NCI-H1436 treated with DMSO at 0.1 percent for 48 hours (cell line): ENCODE measurements around the gene ETNK2.

Experiments
- DNase-seq: peaks from one replicate; lab custom pipeline; 2025; lab: John Stamatoyannopoulos, UW

The ETNK2 gene

GRCh38 chr1:204176049-204176448, 24.2 kb upstream of the ETNK2 start:
- DNase-seq: no peak

DNA sequence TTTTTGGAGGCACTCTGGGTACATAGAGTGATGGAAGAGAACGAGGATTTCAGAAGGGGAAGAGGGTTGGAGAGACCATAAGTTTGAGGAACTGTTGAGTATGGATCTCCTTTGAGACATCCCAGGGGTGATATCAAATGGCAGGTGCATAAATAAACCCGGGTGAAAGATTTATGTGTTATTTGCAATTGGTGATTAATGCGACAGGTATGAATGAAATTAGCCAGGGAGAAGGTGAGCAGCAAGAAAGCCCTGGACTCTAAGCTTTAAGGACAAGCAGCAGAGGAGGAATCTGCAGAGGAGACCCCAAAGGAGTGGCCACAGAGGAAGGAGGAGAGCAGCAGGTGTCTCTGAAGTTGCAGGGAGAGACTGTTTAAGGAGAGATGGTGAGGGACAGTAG, 23.1 kb upstream of the ETNK2 start:
- DNase-seq: no peak

- no peak for DNase-seq
Measured at GRCh38 chr1:204172404-204173029, 20.7 kb upstream of the ETNK2 start.

DNA sequence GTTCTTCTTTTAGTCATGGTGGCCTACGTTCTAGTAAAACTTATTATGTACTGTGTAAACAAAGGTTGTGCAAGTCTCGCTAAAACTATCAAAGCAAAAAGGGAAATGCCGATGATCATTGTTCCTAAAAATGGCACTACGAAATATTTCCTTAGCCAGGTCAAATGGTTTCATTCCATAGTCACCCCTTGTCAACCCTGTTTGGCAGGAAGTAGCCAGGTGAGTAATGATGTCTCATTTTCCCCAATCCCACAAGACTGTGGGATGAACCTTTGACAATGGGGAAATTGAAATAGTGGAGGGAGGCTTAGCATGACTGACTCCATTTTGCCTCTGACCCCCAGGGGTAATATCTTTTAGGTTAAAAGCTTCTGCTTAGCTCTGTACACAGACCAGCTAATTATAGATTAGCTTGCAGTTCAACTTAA, 19.9 kb upstream of the ETNK2 start:
- no peak for DNase-seq

DNA sequence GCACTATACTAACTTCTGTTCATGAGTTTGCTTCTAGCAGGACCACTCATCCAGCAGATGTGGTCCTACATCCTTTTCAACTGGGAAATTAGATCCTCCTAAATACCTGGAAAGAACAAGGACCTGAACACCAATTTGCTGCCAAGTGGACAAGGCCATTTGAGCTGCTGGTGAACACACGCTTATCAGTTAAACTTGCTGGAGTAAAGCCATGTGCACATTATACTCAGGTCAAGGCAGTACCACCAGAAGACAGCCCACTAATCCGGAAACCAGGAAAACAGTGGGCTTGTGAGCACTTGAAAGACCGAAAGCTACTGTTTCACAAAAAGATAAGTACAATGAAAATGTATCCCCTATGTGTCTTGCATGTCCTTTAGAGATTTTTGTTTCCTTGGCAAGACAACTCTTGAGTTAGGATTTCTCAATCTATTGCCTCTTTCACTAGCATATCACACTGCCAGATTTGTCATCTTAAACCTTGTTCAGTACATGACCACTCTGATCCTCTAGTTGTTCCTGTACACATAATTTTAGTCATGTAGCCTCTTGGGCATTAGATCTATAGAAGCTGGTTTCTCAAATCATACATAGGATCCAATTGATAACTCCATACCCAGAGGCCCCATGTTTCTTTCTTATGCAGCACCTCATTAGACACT, 18.8 kb upstream of the ETNK2 start:
- DNase-seq: no peak

DNA sequence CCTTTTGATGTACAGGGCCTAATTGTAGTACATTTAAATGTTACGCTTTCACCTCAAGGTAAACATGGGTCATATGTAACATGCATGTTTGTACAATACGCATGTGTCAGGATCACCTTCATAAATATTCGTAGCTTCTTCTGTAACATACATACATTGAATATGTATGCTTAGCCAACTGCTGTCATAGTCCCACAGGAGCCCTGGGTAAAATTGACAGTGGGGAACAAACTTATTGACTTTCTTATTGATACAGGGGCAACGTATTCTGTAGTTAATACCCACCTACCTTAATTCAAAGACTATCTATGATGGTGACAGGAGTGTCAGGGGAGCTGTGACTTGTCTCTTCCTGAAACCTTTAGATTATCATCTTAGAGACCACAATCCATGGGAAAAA, 18.0 kb upstream of the ETNK2 start:
- no peak for DNase-seq

DNA sequence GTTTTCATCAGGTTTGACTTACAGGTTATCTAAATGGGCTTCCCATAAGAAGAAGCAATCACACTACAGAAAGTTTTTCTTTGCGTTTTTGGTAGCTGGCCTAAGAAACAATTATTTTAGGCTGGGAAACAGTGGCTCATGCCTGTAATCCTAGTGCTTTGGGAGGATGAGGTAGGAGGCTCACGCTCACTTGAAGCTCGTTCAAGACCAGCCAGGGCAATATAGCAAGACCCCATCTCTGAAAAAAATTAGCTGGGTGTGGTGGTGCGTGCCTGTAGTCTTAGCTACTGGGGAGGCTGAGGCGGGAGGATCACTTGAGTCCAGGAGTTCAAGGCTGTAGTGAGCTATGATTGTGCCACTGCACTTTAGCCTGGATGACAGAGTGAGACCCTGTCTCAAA, 15.9 kb upstream of the ETNK2 start:
- no peak for DNase-seq

GRCh38 chr1:204166219-204166618, 14.4 kb upstream of the ETNK2 start, which contains the start of gene REN:
REN (minus strand) TSS chr1:204166337; CDS start chr1:204166293, 44 bp downstream.
- DNase-seq: no peak

- DNase-seq: peak; percentile 9
Measured at GRCh38 chr1:204162494-204163074, 10.7 kb upstream of the ETNK2 start.

GRCh38 chr1:204161609-204162493, 10.0 kb upstream of the ETNK2 start:
- no peak for DNase-seq

DNA sequence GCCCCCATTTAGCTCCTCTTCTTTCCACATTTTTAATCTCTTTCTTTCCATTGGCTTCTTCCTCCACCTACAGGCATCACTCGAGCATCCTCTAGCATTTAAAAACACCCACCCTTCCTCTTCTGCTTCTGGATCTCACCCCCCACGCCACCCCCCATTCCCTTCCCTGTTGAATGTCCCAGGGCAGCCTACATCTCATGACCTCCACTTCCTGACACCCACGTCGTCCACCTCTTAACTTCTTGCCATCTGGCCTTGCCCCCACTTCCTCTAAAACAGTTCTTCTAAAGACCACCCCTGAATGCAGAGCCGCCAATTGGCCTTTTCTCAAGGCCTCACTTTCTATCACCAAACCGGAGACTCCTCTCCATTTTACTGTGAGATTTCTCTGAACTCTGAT, 6.1 kb upstream of the ETNK2 start:
- no peak for DNase-seq

DNA sequence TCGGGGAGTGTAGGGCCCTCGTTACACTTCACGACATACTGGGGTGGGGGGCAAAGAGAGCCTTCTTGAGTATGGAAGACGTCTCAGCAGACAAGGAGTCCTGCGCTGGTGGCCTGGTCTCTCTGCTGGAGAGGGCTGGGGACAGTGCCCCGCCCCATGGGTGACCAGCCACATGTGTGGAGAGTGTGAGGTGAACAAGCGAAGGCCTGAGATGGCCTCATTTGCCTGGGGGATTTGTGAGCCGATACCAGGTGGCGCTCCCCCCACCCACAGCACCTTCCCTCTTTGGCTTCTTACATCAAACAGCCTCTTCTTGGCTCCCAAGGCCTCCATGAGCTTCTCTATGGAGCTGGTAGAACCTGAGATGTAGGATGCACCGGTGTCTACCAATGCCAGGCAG, 4.0 kb upstream of the ETNK2 start:
- no peak for DNase-seq

GRCh38 chr1:204154568-204155255, 2.9 kb upstream of the ETNK2 start:
- no peak for DNase-seq

- DNase-seq: no peak
Measured at GRCh38 chr1:204153667-204154066, 1.8 kb upstream of the ETNK2 start.

GRCh38 chr1:204152310-204153044, 633 bp upstream of the ETNK2 start:
- no peak for DNase-seq

DNA sequence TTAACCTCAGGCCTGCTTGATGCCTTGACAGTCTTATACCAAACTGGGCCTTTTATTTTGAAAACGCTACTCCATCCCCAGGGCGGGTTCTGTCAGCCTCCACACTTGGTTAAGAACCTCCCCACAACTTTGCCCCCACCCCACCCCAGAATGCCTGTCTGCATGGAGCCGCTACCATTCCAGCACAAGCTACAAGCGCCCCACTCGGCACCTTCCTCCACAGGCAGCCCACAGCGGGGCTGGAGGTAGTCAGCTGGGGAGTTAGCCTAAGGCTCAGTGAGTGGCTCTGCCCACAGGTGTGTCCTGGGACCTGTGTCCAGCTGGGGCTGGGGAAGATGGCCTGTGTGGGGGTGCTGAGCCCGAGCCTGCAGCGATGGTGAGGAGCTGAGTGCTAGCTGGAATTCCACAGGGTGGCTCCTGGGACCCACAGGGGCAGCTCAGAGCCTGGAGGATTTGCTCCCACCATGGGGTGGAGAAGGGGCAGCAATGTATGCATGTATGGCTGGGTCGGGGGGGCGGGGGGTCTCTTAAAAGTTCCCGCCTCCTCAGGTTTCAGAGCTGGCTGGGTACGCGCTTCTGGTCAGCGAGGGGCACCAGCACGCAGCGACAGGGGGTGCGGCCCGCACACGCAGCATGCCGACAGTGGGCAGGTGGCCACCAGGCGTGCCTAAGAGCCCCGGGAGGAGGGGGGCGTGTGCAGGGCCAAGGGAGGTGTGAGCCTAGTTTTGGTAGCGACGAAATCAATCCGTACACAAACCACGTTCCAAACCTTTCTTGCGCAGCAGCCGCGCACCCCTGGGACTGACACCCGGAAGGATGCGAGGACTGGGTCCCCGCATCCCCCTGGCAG, 917 bp downstream of the ETNK2 start:
- no peak for DNase-seq

DNA sequence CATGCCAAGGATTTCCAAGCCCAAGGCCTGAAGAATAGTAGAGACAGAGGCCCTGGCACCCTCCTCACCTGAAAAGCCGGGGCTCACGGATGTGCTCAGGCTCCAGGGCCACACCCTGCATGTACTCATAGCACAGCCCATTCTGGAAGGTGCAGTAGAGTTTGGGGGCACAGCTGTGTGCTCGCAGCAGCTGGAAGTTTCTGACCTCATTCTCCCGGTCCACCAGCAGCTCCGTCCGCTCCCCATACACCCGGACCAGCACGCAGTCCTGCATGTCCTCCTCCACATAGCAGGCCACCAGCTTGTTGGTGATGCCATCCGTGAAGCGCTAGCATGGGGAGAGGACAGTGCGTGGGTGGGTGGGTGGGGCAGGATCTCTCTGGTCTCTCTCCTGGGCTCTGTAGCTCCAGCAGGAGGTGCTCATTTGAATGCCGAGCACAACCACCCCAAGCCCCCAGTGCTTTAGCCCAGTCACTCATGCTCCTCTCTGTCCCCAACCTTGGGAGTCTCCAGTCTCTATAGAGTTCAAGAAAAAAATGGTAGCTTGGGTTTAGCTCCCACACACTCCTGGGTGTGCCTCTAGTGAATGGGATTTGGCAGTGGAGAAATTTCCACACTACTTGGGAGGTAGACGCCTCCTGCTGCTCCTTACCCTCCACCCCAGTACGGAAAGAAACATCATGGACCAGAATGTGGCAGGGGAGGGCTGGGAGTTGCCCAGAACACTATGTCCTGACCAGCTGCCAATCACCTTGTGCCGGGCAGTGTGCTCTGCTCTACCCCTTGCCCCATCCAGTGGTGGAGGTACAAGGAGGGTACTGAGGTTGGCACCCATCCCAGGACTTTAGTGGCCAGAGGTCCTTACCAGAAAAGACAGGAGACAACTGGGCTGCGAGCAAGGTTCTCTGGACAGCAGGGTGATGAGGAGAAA, 1.9 kb downstream of the ETNK2 start:
- no peak for DNase-seq

DNA sequence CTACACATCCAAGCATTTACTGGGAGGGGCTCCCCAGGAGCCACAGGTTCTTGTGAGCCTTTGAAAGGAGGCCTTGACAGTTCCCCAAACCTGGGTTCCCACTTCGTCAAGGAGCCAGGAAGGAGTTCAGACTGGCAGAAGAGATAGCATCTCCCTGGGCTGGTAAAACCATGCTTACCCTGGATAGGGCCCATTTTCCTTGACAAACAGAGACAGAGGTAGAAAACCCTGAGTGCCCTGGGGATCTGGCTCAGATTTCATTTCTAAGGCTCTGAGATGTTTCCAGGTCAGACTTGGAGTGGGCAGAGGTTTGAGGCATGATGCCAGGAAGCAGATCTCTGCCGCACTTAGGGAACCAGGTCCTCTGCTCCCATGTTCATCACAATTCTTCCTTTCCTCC, 2.7 kb downstream of the ETNK2 start:
- DNase-seq: no peak
